Stimulated activated CD8-positive, alpha-beta memory T cell treated with anti-CD3 and anti-CD28 coated beads, Interleukin-2, amount 100 ng/mL, for 1 hour (primary cell): ENCODE results near the gene RNF157.
"Not testable (repeated sequence)": the region's sequence is repeated elsewhere in the genome, so short reads cannot be mapped to it uniquely, and the experiment has no call there.

Experiments
- DNase-seq, 2 donors: peaks; one replicate each; pipeline ENCODE4 v3.0.0-alpha.2; 2020; ENCODE audit warnings: low read depth in 2 of 2

The RNF157 gene

GRCh38 chr17:76254275-76254674 lies 14.0 kb upstream of the RNF157 start:
- no peak for DNase-seq

- DNase-seq = no peak
These were observed 13.5 kb upstream of the RNF157 start for GRCh38 chr17:76253841-76254240.

- DNase-seq = not testable (repeated sequence)
These were observed 12.9 kb upstream of the RNF157 start for GRCh38 chr17:76252967-76253766.

- no peak for DNase-seq
These were observed 12.0 kb upstream of the RNF157 start for GRCh38 chr17:76252040-76252954.

GRCh38 chr17:76251478-76252039 lies 11.3 kb upstream of the RNF157 start:
- DNase-seq = no peak

- no peak for DNase-seq
These were observed 9.8 kb upstream of the RNF157 start for GRCh38 chr17:76250141-76250540.

- no peak for DNase-seq
These were observed 7.9 kb upstream of the RNF157 start for GRCh38 chr17:76248013-76248782.

GRCh38 chr17:76247304-76247703 lies 7.0 kb upstream of the RNF157 start:
- no peak for DNase-seq

- DNase-seq = no peak
These were observed 6.1 kb upstream of the RNF157 start for GRCh38 chr17:76246080-76247066.

- DNase-seq = not testable (repeated sequence)
These were observed 4.4 kb upstream of the RNF157 start for GRCh38 chr17:76244721-76245120.

GRCh38 chr17:76243826-76244679 lies 3.8 kb upstream of the RNF157 start:
- no peak for DNase-seq

- DNase-seq = no peak
These were observed 1.5 kb upstream of the RNF157 start for GRCh38 chr17:76241691-76242255.

- DNase-seq = no peak
These were observed 878 bp upstream of the RNF157 start for GRCh38 chr17:76241204-76241538.

- no peak for DNase-seq
These were observed 587 bp downstream of the RNF157 start for GRCh38 chr17:76239538-76240274.

- DNase-seq = no peak
These were observed 1.3 kb downstream of the RNF157 start for GRCh38 chr17:76238847-76239537.

- no peak for DNase-seq
These were observed 2.4 kb downstream of the RNF157 start for GRCh38 chr17:76237859-76238313.

- DNase-seq = no peak
These were observed 3.7 kb downstream of the RNF157 start for GRCh38 chr17:76236603-76237002.

- DNase-seq = no peak
These were observed 4.4 kb downstream of the RNF157 start for GRCh38 chr17:76235883-76236282.
